Ovary (tissue), 3 donors: ENCODE data around the gene NENF.

Source experiments
- CTCF ChIP-seq, 3 donors: fragments of 450-650 bp in 2 of 3; fragments of 200-600 bp in 1 of 3; IDR thresholded peaks; one replicate each; pipeline versions ENCODE4 v1.5.1 to v1.8.0; 2016 to 2022; ENCODE audit warnings: antibody characterized with exemption in 3 of 3, mild to moderate bottlenecking in 1 of 3
- EP300 ChIP-seq: sonication (generic); formaldehyde crosslinking; IDR thresholded peaks from one replicate; pipeline ENCODE4 v1.6.1; 2017; ENCODE audit warnings: antibody characterized with exemption
- POLR2A ChIP-seq: fragments of 450-650 bp; IDR thresholded peaks from one replicate; pipeline ENCODE4 v1.6.1; 2017; ENCODE audit warnings: antibody characterized with exemption, mild to moderate bottlenecking, moderate library complexity
- donor health status: DM: no; HTN: no; CAD: no.

- TF ChIP-seq CTCF (IDR thresholded peaks at IDR 0.05) (no peak), POLR2A (no peak), EP300 (no peak)
Observed at GRCh38 chr1:212451416-212452322, 18.9 kb downstream of the NENF start.
